Right atrium auricular region (tissue), 2 donors: ENCODE data around the gene DDIT3. TPM values are rescaled to one million over a fixed set of nuclear protein-coding genes. Genes with fewer than 3 reads are reported as not detected.
A peak's percentile ranks its signal among the peaks of the same experiment; 100 is the strongest.

ENCODE experiments used
- DNase-seq: peaks from one replicate; pipeline ENCODE4 v3.0.0-alpha.2; 2019; ENCODE audit warnings: low spot score
- H3K27ac ChIP-seq, 2 donors: fragments of 200-600 bp; sonication (generic); 1 replicate in 1 of 2; 2 replicates in 1 of 2; pipeline ENCODE4 v1.5.1; 2016 to 2019
- H3K27me3 ChIP-seq, 2 donors: fragments of 200-600 bp; sonication (generic); one replicate each; pipeline versions ENCODE4 v1.5.1 to v1.6.0; 2017 to 2019
- H3K36me3 ChIP-seq: fragments of 200-600 bp; sonication (generic); one replicate; pipeline ENCODE4 v1.5.1; 2016
- H3K4me1 ChIP-seq, 2 donors: fragments of 200-600 bp; sonication (generic); one replicate each; pipeline versions ENCODE4 v1.5.1 to v1.6.0; 2017 to 2019
- H3K4me3 ChIP-seq, 2 donors: fragments of 200-600 bp; sonication (generic); 1 replicate in 1 of 2; 2 replicates in 1 of 2; pipeline ENCODE4 v1.5.1; 2017 to 2019; ENCODE audit warnings: mild to moderate bottlenecking in 1 of 2, moderate library complexity in 1 of 2
- H3K9me3 ChIP-seq, 2 donors: fragments of 200-600 bp; sonication (generic); one replicate each; pipeline ENCODE4 v1.5.1; 2019
- total RNA-seq, 2 donors: library from RNA; depleted of rRNA; stranded (reverse); fragments of >200 nt; gene quantifications; one replicate each; pipeline ENCODE4 v1.1.0, GENCODE V29; 2016
- TF ChIP-seq, protein P1 (sequence below), 2 donors: fragments of 200-600 bp; sonication (generic); IDR thresholded peaks; one replicate each; pipeline ENCODE4 v1.5.1; 2019; ENCODE audit warnings: antibody characterized with exemption in 2 of 2

The DDIT3 gene
- total RNA-seq, 2 donors from 2014 or later, result 19.8 to 25.0 TPM

- Histone ChIP-seq H3K4me3 (peak overlapping the region; percentile 18 to 45), H3K4me1 (peaks cover 0 to 31% of the 10 kb centered on the region in 2 donors), H3K9me3 (no peaks in the 10 kb centered on the region), H3K27me3 (peaks cover 3 to 17% of the 10 kb centered on the region in 2 donors), H3K27ac (no peak overlapping the region), H3K36me3 (no peaks in the 10 kb centered on the region)
- TF ChIP-seq, protein P1, sequence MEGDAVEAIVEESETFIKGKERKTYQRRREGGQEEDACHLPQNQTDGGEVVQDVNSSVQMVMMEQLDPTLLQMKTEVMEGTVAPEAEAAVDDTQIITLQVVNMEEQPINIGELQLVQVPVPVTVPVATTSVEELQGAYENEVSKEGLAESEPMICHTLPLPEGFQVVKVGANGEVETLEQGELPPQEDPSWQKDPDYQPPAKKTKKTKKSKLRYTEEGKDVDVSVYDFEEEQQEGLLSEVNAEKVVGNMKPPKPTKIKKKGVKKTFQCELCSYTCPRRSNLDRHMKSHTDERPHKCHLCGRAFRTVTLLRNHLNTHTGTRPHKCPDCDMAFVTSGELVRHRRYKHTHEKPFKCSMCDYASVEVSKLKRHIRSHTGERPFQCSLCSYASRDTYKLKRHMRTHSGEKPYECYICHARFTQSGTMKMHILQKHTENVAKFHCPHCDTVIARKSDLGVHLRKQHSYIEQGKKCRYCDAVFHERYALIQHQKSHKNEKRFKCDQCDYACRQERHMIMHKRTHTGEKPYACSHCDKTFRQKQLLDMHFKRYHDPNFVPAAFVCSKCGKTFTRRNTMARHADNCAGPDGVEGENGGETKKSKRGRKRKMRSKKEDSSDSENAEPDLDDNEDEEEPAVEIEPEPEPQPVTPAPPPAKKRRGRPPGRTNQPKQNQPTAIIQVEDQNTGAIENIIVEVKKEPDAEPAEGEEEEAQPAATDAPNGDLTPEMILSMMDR (IDR thresholded peaks at IDR 0.05), result no peak
- no peak for DNase-seq
Measured at GRCh38 chr12:57549203-57549908, 29.0 kb upstream of the DDIT3 start.

- TF ChIP-seq, protein P1 (IDR thresholded peaks at IDR 0.05), result no peak
- no peak overlapping the region for H3K4me3 ChIP-seq
Measured at GRCh38 chr12:57548488-57548887, 28.2 kb upstream of the DDIT3 start.

GRCh38 chr12:57548013-57548315 lies 27.6 kb upstream of the DDIT3 start:
- DNase-seq, result no peak
- no peaks in the 10 kb centered on the region for H3K9me3 ChIP-seq
- H3K27me3 ChIP-seq, result peaks cover 3 to 17% of the 10 kb centered on the region in 2 donors
- TF ChIP-seq, protein P1 (IDR thresholded peaks at IDR 0.05), result no peak
- no peaks in the 10 kb centered on the region for H3K36me3 ChIP-seq
- no peak overlapping the region for H3K27ac ChIP-seq
- H3K4me1 ChIP-seq, result peaks cover 0 to 40% of the 10 kb centered on the region in 2 donors
- H3K4me3 ChIP-seq, result no peak overlapping the region

More at GRCh38 chr12:57548488-57548887, 28.2 kb upstream of the DDIT3 start:
- DNase-seq, result no peak
- peaks cover 0 to 37% of the 10 kb centered on the region in 2 donors for H3K4me1 ChIP-seq
- no peaks in the 10 kb centered on the region for H3K36me3 ChIP-seq
- no peaks in the 10 kb centered on the region for H3K9me3 ChIP-seq
- no peak overlapping the region for H3K27ac ChIP-seq
- H3K27me3 ChIP-seq, result peaks cover 3 to 17% of the 10 kb centered on the region in 2 donors

- no peaks in the 10 kb centered on the region for H3K9me3 ChIP-seq
- peak overlapping the region; percentile 98 to 100 for H3K4me3 ChIP-seq
- H3K27me3 ChIP-seq, result peaks cover 3 to 17% of the 10 kb centered on the region in 2 donors
- DNase-seq, result no peak
- no peaks in the 10 kb centered on the region for H3K36me3 ChIP-seq
- H3K4me1 ChIP-seq, result peaks cover 0 to 40% of the 10 kb centered on the region in 2 donors
- peak overlapping the region; percentile 89 to 97 for H3K27ac ChIP-seq
- TF ChIP-seq, protein P1 (IDR thresholded peaks at IDR 0.05), result no peak
Measured at GRCh38 chr12:57547288-57548012, 27.1 kb upstream of the DDIT3 start.

- Histone ChIP-seq H3K4me3 (peak within 1 kb of the TSS; percentile 98 to 100), H3K36me3 (peaks cover 4% of the 10 kb centered on the region), H3K27me3 (peaks cover 3 to 17% of the 10 kb centered on the region in 2 donors), H3K27ac (peak within 1 kb of the TSS; percentile 89 to 97), H3K4me1 (peaks cover 0 to 40% of the 10 kb centered on the region in 2 donors), H3K9me3 (no peaks in the 10 kb centered on the region)
- TF ChIP-seq, protein P1 (IDR thresholded peaks at IDR 0.05), result peak in 1 of 2 donors; percentile 16
- peak; percentile 98 for DNase-seq
Measured at GRCh38 chr12:57546438-57547287, 26.3 kb upstream of the DDIT3 start, which contains the start of gene DCTN2. DCTN2 (minus strand) TSS chr12:57547192; CDS start chr12:57547063, 129 bp downstream.
